ENCODE data around the gene RNASE12. TPM values are rescaled to one million over a fixed set of nuclear protein-coding genes. Genes with fewer than 3 reads are reported as not detected.

Gene RNASE12, protein sequence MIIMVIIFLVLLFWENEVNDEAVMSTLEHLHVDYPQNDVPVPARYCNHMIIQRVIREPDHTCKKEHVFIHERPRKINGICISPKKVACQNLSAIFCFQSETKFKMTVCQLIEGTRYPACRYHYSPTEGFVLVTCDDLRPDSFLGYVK
- not detected for total RNA-seq

DNA sequence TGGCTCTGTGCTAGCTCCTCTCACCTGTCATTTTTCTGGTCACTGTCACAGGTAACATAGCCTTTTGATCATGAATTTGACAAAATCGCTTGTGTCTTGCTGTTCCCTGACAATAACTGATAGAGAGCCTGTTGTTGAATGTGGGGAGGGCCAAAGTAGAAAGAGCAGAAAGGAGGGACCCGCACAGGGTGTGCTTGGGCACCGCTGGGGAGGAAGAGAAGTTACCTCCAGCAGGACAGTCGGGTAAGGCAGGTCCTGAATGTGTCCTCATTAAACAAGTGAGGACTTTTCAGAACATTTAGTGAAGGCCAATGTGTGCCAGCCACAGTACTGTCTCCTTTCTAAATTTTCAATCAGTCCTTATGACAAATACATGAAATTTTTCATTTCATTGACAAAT, at the start of gene RNASE12:
Gene RNASE12 (minus strand): TSS at position 142 of the 400 bp plus-strand sequence. CDS start 653 bp downstream, outside the sequence.
- H3K27me3 ChIP-seq: no peaks in the 10 kb centered on the region
- H3K27ac ChIP-seq: no peak within 1 kb of the TSS
- no peak within 1 kb of the TSS for H3K4me3 ChIP-seq
- no peaks in the 10 kb centered on the region for H3K9me3 ChIP-seq
- no peaks in the 10 kb centered on the region for H3K4me1 ChIP-seq
- TF ChIP-seq POLR2A (IDR thresholded peaks at IDR 0.05) (no peak), CTCF (IDR thresholded peaks at IDR 0.05) (no peak)
- H3K36me3 ChIP-seq: no peaks in the 10 kb centered on the region
- intact Hi-C loops (cut with DNase I): no loop called here
- WGBS, 2 donors: 54 to 93% methylated on average over 2 of the region's 4 CpGs
- DNase-seq: no peak

- intact Hi-C loops (cut with DNase I): no loop called here
- peaks cover 19 to 41% (median 31%) of the 10 kb centered on the region in 3 donors for H3K4me1 ChIP-seq
- 6 to 7% methylated on average over 41 to 45 of the region's 45 CpGs for WGBS, 2 donors
- DNase-seq: no peak
- H3K9me3 ChIP-seq: no peaks in the 10 kb centered on the region
- H3K36me3 ChIP-seq: no peaks in the 10 kb centered on the region
- peak overlapping the region in 1 of 4 donors; percentile 11 for H3K27ac ChIP-seq
- TF ChIP-seq CTCF (IDR thresholded peaks at IDR 0.05) (no peak), POLR2A (IDR thresholded peaks at IDR 0.05) (no peak)
- H3K4me3 ChIP-seq: peak overlapping the region; percentile 5 to 43 (median 38)
- peaks cover 0 to 70% (median 4%) of the 10 kb centered on the region in 4 donors for H3K27me3 ChIP-seq
Measured at GRCh38 chr14:20632831-20633691, 41.9 kb upstream of the RNASE12 start.

GRCh38 chr14:20632448-20632830, 41.3 kb upstream of the RNASE12 start:
- intact Hi-C loops (cut with DNase I): no loop called here
- H3K27me3 ChIP-seq: peaks cover 0 to 67% (median 4%) of the 10 kb centered on the region in 4 donors

GRCh38 chr14:20631880-20632389, 40.8 kb upstream of the RNASE12 start:
- H3K36me3 ChIP-seq: no peaks in the 10 kb centered on the region
- peaks cover 0 to 66% (median 2%) of the 10 kb centered on the region in 4 donors for H3K27me3 ChIP-seq
- TF ChIP-seq POLR2A (IDR thresholded peaks at IDR 0.05) (no peak), CTCF (IDR thresholded peaks at IDR 0.05) (no peak)
- H3K4me1 ChIP-seq: peaks cover 19 to 44% (median 31%) of the 10 kb centered on the region in 3 donors
- 0 to 4% methylated on average over 7 to 12 of the region's 18 CpGs for WGBS, 2 donors
- DNase-seq: no peak
- no peaks in the 10 kb centered on the region for H3K9me3 ChIP-seq
- H3K27ac ChIP-seq: no peak overlapping the region
- intact Hi-C loops (cut with DNase I): no loop called here
- peak overlapping the region; percentile 5 to 43 (median 38) for H3K4me3 ChIP-seq

More at GRCh38 chr14:20632448-20632830, 41.3 kb upstream of the RNASE12 start:
- 1 to 6% methylated on average over 16 to 18 of the region's 19 CpGs for WGBS, 2 donors
- DNase-seq: no peak
- peak overlapping the region; percentile 5 to 43 (median 38) for H3K4me3 ChIP-seq
- peaks cover 19 to 41% (median 31%) of the 10 kb centered on the region in 3 donors for H3K4me1 ChIP-seq
- H3K36me3 ChIP-seq: no peaks in the 10 kb centered on the region
- TF ChIP-seq CTCF (IDR thresholded peaks at IDR 0.05) (no peak), POLR2A (IDR thresholded peaks at IDR 0.05) (no peak)
- no peak overlapping the region for H3K27ac ChIP-seq
- no peaks in the 10 kb centered on the region for H3K9me3 ChIP-seq
